ENCODE results near the gene IYD. TPM values are rescaled to one million over a fixed set of nuclear protein-coding genes. Genes with fewer than 3 reads are reported as not detected.

Gene IYD
- total and polyA plus RNA-seq, 7 experiments from 2014 or later = not detected

DNA sequence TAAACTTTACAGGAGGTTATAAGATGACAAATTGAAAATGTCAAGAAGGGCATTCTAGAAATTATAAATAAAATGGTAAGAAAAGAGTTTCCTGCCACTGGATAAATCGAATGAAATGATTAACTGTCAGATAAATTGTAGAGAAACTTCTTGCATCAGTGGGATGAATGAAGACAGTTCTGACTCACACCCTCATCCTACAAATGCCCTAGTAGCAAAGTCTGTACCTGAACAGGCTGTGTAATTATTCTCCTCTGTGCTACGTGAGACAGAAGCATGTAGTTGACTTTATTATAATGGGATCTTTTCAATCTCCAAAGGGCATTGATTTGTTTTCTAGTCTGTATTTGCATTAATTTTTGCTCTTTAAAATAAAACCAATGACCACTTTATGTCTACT is 47.3 kb downstream of the IYD start:
- no peaks in the 10 kb centered on the region for H3K36me3 ChIP-seq (ENCODE audit: control insufficient read depth in 2 of 3, insufficient read depth in 3 of 3, low read length in 3 of 3)
- peaks cover 36 to 51% (median 42%) of the 10 kb centered on the region in 5 donors for H3K27me3 Mint-ChIP-seq
- CTCF ChIA-PET = no interaction called here

GRCh38 chr6:150417250-150417649 is 48.4 kb downstream of the IYD start:
- no peak overlapping the region for H3K27ac Mint-ChIP-seq
- ChIA-PET POLR2A (no interaction called here), CTCF (interaction anchor here (0.6 to 3.2 kb wide), 2 partner anchors 398 to 511 kb away, joined by 3 to 37 read pairs; no protein-coding TSS in a partner anchor)

More for the DNA sequence above, 47.3 kb downstream of the IYD start:
- no peaks in the 10 kb centered on the region for H3K9me3 ChIP-seq (ENCODE audit: control insufficient read depth in 2 of 3, low read length in 3 of 3)
- no peaks in the 10 kb centered on the region for H3K27me3 ChIP-seq (ENCODE audit: control insufficient read depth in 2 of 2, insufficient read depth in 2 of 2, low read length in 2 of 2)
- Mint-ChIP-seq H3K27ac (no peak overlapping the region), H3K4me1 (peaks cover 2 to 15% (median 10%) of the 10 kb centered on the region in 7 donors), H3K9me3 (peaks cover 0 to 15% (median 2%) of the 10 kb centered on the region in 11 donors), H3K36me3 (no peaks in the 10 kb centered on the region), H3K4me3 (no peak overlapping the region)
- ATAC-seq (no peak), DNase-seq (no peak)
- H3K4me3 ChIP-seq (ENCODE audit: low read length) = no peak overlapping the region
- POLR2A ChIA-PET = no interaction called here
- intact Hi-C loops (cut with micrococcal nuclease) = loop anchor here (5.0 to 10.0 kb wide), 3 partner anchors 179 to 921 kb away; partner anchors contain the start of gene PLEKHG1 (in 1 of the 2)
- peaks cover 0 to 4% of the 10 kb centered on the region in 2 donors for H3K4me1 ChIP-seq (ENCODE audit: control insufficient read depth in 2 of 2, insufficient read depth in 2 of 2, low read length in 2 of 2)
- no peak overlapping the region for H3K27ac ChIP-seq (ENCODE audit: low read depth, low read length)

GRCh38 chr6:150417899-150418826 is 49.4 kb downstream of the IYD start:
- peak overlapping the region; percentile 65 to 88 (median 80) for H3K4me3 Mint-ChIP-seq
- no peaks in the 10 kb centered on the region for H3K36me3 Mint-ChIP-seq
- H3K27ac ChIP-seq (ENCODE audit: low read depth, low read length) = no peak overlapping the region
- no peaks in the 10 kb centered on the region for H3K36me3 ChIP-seq (ENCODE audit: control insufficient read depth in 2 of 3, insufficient read depth in 3 of 3, low read length in 3 of 3)
- peaks cover 0 to 4% of the 10 kb centered on the region in 2 donors for H3K4me1 ChIP-seq (ENCODE audit: control insufficient read depth in 2 of 2, insufficient read depth in 2 of 2, low read length in 2 of 2)
- peaks cover 0 to 15% (median 2%) of the 10 kb centered on the region in 11 donors for H3K9me3 Mint-ChIP-seq
- peak overlapping the region; percentile 53 for H3K4me3 ChIP-seq (ENCODE audit: low read length)
- H3K9me3 ChIP-seq (ENCODE audit: control insufficient read depth in 2 of 3, low read length in 3 of 3) = no peaks in the 10 kb centered on the region
- peaks cover 27 to 41% (median 29%) of the 10 kb centered on the region in 5 donors for H3K27me3 Mint-ChIP-seq
- ChIA-PET CTCF (interaction anchor here (0.6 to 3.2 kb wide), 6 partner anchors 67 to 909 kb away, joined by 3 to 37 read pairs (median 3); no protein-coding TSS in a partner anchor), POLR2A (no interaction called here)
- peaks cover 2 to 15% (median 10%) of the 10 kb centered on the region in 7 donors for H3K4me1 Mint-ChIP-seq
- DNase-seq (peak in 6 of 9 donors; percentile 24 to 56 (median 32)), ATAC-seq (peak; percentile 81)
- H3K27ac Mint-ChIP-seq = peak overlapping the region in 2 of 9 donors; percentile 26
- H3K27me3 ChIP-seq (ENCODE audit: control insufficient read depth in 2 of 2, insufficient read depth in 2 of 2, low read length in 2 of 2) = no peaks in the 10 kb centered on the region
- intact Hi-C loops (cut with micrococcal nuclease) = loop anchor here (1.0 to 10.0 kb wide), 7 partner anchors 177 to 919 kb away; partner anchors contain the start of gene PLEKHG1 (in 1 of the 2)

More at GRCh38 chr6:150417250-150417649, 48.4 kb downstream of the IYD start:
- no peaks in the 10 kb centered on the region for H3K36me3 ChIP-seq (ENCODE audit: control insufficient read depth in 2 of 3, insufficient read depth in 3 of 3, low read length in 3 of 3)
- H3K4me1 ChIP-seq (ENCODE audit: control insufficient read depth in 2 of 2, insufficient read depth in 2 of 2, low read length in 2 of 2) = peaks cover 0 to 4% of the 10 kb centered on the region in 2 donors
- Mint-ChIP-seq H3K4me1 (peaks cover 2 to 15% (median 10%) of the 10 kb centered on the region in 7 donors), H3K36me3 (no peaks in the 10 kb centered on the region), H3K4me3 (peak overlapping the region in 1 of 10 donors; percentile 34), H3K9me3 (peaks cover 0 to 15% (median 2%) of the 10 kb centered on the region in 11 donors), H3K27me3 (peaks cover 32 to 47% (median 33%) of the 10 kb centered on the region in 5 donors)
- H3K4me3 ChIP-seq (ENCODE audit: low read length) = no peak overlapping the region
- ATAC-seq (no peak), DNase-seq (no peak)
- no peak overlapping the region for H3K27ac ChIP-seq (ENCODE audit: low read depth, low read length)
- H3K27me3 ChIP-seq (ENCODE audit: control insufficient read depth in 2 of 2, insufficient read depth in 2 of 2, low read length in 2 of 2) = no peaks in the 10 kb centered on the region
- no peaks in the 10 kb centered on the region for H3K9me3 ChIP-seq (ENCODE audit: control insufficient read depth in 2 of 3, low read length in 3 of 3)
- intact Hi-C loops (cut with micrococcal nuclease) = loop anchor here (5.0 to 10.0 kb wide), 3 partner anchors 178 to 920 kb away; partner anchors contain the start of gene PLEKHG1 (in 1 of the 2)

DNA sequence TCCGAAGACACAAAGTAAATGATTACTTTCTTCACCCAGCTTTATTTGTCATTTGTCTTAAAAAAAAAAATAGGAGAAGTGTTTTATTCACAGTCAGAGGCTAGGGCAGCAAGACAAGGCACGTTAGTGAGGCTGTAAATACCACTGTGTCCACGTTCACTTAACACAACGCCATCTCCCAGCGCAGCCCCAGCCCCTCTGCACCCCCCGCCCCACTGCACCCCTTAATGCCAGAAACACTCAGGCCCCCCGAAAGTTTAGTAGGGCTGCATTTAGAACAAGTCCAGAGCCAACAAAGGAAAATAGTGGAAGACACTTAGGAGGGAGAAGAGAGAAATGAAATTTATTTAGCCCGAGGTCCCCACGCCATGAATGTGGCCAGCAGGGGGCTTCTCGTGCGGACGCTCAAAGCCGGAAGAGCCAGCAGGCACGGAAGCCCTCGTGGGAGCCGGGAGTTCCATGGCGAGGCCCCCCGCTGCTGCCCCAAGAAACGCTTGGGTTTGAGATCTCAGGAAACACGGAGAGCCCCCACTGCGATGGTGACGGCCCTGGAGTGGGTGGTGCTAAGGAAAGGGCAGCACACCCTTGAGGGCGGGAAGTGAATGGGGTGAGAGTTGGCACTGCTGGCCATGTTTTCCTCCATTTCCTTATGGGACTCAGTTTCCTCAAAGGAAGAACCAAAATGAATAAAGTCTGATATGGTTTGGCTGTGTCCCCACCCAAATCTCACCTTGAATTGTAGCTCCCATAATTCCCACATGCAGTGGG is 50.2 kb downstream of the IYD start:
- Mint-ChIP-seq H3K9me3 (peaks cover 0 to 15% (median 2%) of the 10 kb centered on the region in 11 donors), H3K4me3 (peak overlapping the region; percentile 65 to 88 (median 80)), H3K27ac (peak overlapping the region in 2 of 9 donors; percentile 26 to 83), H3K36me3 (no peaks in the 10 kb centered on the region), H3K4me1 (peaks cover 2 to 15% (median 10%) of the 10 kb centered on the region in 7 donors), H3K27me3 (peaks cover 23 to 39% (median 24%) of the 10 kb centered on the region in 5 donors)
- Histone ChIP-seq H3K27ac (ENCODE audit: low read depth, low read length) (no peak overlapping the region), H3K36me3 (ENCODE audit: control insufficient read depth in 2 of 3, insufficient read depth in 3 of 3, low read length in 3 of 3) (no peaks in the 10 kb centered on the region), H3K4me1 (ENCODE audit: control insufficient read depth in 2 of 2, insufficient read depth in 2 of 2, low read length in 2 of 2) (peaks cover 0 to 4% of the 10 kb centered on the region in 2 donors), H3K27me3 (ENCODE audit: control insufficient read depth in 2 of 2, insufficient read depth in 2 of 2, low read length in 2 of 2) (no peaks in the 10 kb centered on the region), H3K4me3 (ENCODE audit: low read length) (peak overlapping the region; percentile 53), H3K9me3 (ENCODE audit: control insufficient read depth in 2 of 3, low read length in 3 of 3) (no peaks in the 10 kb centered on the region)
- intact Hi-C loops (cut with micrococcal nuclease) = loop anchor here (1.0 to 10.0 kb wide), 7 partner anchors 176 to 918 kb away; partner anchors contain the start of gene PLEKHG1 (in 1 of the 2)
- peak in 6 of 9 donors; percentile 13 to 35 (median 28) for DNase-seq
- peak; percentile 45 for ATAC-seq
- ChIA-PET CTCF (interaction anchor here (0.6 to 3.2 kb wide), 4 partner anchors 66 to 909 kb away, joined by 3 to 37 read pairs (median 3); no protein-coding TSS in a partner anchor), POLR2A (no interaction called here)

- no peak overlapping the region for H3K27ac Mint-ChIP-seq
- no peak for ATAC-seq
- CTCF ChIA-PET = interaction anchor here (0.6 kb wide), 1 partner anchor 1050 kb away, joined by 5 read pairs; no protein-coding TSS in a partner anchor
These were observed 51.6 kb downstream of the IYD start for GRCh38 chr6:150420428-150420827.

DNA sequence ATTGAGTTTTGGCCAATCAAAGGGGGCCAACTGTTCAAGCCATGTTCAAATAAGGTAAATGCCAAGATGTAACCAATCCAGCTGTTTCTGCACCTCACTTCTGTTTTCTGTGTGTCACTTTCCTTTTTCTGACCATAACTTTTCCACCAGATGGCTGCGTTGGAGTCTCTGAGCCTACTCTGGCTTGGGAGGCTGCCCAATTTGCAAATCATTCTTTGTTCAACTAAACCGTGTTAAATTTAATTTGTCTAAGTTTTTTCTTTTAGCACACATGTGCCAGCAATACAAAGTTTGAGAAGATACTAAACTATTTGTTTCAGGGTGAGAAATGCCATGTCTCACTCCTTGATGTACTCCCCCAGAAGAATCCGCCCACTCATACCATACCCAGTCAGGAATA is 52.1 kb downstream of the IYD start:
- ATAC-seq = no peak
- Mint-ChIP-seq H3K4me3 (no peak overlapping the region), H3K27me3 (peaks cover 8 to 22% (median 11%) of the 10 kb centered on the region in 5 donors), H3K36me3 (no peaks in the 10 kb centered on the region), H3K9me3 (peaks cover 0 to 15% (median 2%) of the 10 kb centered on the region in 11 donors), H3K4me1 (peaks cover 2 to 15% (median 10%) of the 10 kb centered on the region in 7 donors), H3K27ac (no peak overlapping the region)
- ChIA-PET CTCF (interaction anchor here (0.6 kb wide), 1 partner anchor 1050 kb away, joined by 5 read pairs; no protein-coding TSS in a partner anchor), POLR2A (no interaction called here)
- H3K36me3 ChIP-seq (ENCODE audit: control insufficient read depth in 2 of 3, insufficient read depth in 3 of 3, low read length in 3 of 3) = no peaks in the 10 kb centered on the region
- intact Hi-C loops (cut with micrococcal nuclease) = no loop called here
- H3K4me3 ChIP-seq (ENCODE audit: low read length) = no peak overlapping the region
- H3K4me1 ChIP-seq (ENCODE audit: control insufficient read depth in 2 of 2, insufficient read depth in 2 of 2, low read length in 2 of 2) = peaks cover 0 to 4% of the 10 kb centered on the region in 2 donors
- no peak for DNase-seq
- no peaks in the 10 kb centered on the region for H3K27me3 ChIP-seq (ENCODE audit: control insufficient read depth in 2 of 2, insufficient read depth in 2 of 2, low read length in 2 of 2)
- peaks cover 0 to 3% (median 0%) of the 10 kb centered on the region in 3 experiments for H3K9me3 ChIP-seq (ENCODE audit: control insufficient read depth in 2 of 3, low read length in 3 of 3)
- no peak overlapping the region for H3K27ac ChIP-seq (ENCODE audit: low read depth, low read length)

More at GRCh38 chr6:150420428-150420827, 51.6 kb downstream of the IYD start:
- H3K4me3 Mint-ChIP-seq = peak overlapping the region in 2 of 10 donors; percentile 13 to 80
- Histone ChIP-seq H3K36me3 (ENCODE audit: control insufficient read depth in 2 of 3, insufficient read depth in 3 of 3, low read length in 3 of 3) (no peaks in the 10 kb centered on the region), H3K9me3 (ENCODE audit: control insufficient read depth in 2 of 3, low read length in 3 of 3) (peaks cover 0 to 3% (median 0%) of the 10 kb centered on the region in 3 experiments), H3K4me3 (ENCODE audit: low read length) (no peak overlapping the region), H3K4me1 (ENCODE audit: control insufficient read depth in 2 of 2, insufficient read depth in 2 of 2, low read length in 2 of 2) (peaks cover 0 to 4% of the 10 kb centered on the region in 2 donors), H3K27ac (ENCODE audit: low read depth, low read length) (no peak overlapping the region), H3K27me3 (ENCODE audit: control insufficient read depth in 2 of 2, insufficient read depth in 2 of 2, low read length in 2 of 2) (no peaks in the 10 kb centered on the region)
- intact Hi-C loops (cut with micrococcal nuclease) = no loop called here
- peaks cover 2 to 15% (median 10%) of the 10 kb centered on the region in 7 donors for H3K4me1 Mint-ChIP-seq
- peaks cover 0 to 15% (median 2%) of the 10 kb centered on the region in 11 donors for H3K9me3 Mint-ChIP-seq
- H3K27me3 Mint-ChIP-seq = peaks cover 13 to 26% (median 15%) of the 10 kb centered on the region in 5 donors
- POLR2A ChIA-PET = no interaction called here
- no peaks in the 10 kb centered on the region for H3K36me3 Mint-ChIP-seq
- DNase-seq = no peak
